Right ventricle myocardium superior (tissue), 1 donor: ENCODE measurements around the gene HS6ST1. TPM values are rescaled to one million over a fixed set of nuclear protein-coding genes. Genes with fewer than 3 reads are reported as not detected.
A peak's percentile ranks its signal among the peaks of the same experiment; 100 is the strongest.

Source experiments
- ATAC-seq: fragments of 200-7000 bp; cut with Tn5 transposase; one replicate; pipeline ENCODE4 v1.9.1; 2020; ENCODE audit warnings: mild to moderate bottlenecking; ENCODE audit not compliant: poor library complexity
- DNase-seq: peaks from one replicate; pipeline ENCODE4 v3.0.0-alpha.2; 2020
- intact Hi-C: fragments of 100-400 bp; cut with DNase I; formaldehyde crosslinking; loops from one replicate; pipeline ENCODE4 v1.11.2; 2022
- total RNA-seq: library from RNA; stranded (reverse); fragmentation: NEBNext Ultra II Directional; extraction: Animal tissue kit (Norgen Biotek cat#: 25700); gene quantifications from one replicate; pipeline ENCODE4 v1.2.1, GENCODE V29; 2021
- donor health status: DM: no; HTN: yes; CAD: no; lungs with severe emphysema.

HS6ST1 gene
- total RNA-seq, 1 donor from 2014 or later, result 35.1 TPM

DNA sequence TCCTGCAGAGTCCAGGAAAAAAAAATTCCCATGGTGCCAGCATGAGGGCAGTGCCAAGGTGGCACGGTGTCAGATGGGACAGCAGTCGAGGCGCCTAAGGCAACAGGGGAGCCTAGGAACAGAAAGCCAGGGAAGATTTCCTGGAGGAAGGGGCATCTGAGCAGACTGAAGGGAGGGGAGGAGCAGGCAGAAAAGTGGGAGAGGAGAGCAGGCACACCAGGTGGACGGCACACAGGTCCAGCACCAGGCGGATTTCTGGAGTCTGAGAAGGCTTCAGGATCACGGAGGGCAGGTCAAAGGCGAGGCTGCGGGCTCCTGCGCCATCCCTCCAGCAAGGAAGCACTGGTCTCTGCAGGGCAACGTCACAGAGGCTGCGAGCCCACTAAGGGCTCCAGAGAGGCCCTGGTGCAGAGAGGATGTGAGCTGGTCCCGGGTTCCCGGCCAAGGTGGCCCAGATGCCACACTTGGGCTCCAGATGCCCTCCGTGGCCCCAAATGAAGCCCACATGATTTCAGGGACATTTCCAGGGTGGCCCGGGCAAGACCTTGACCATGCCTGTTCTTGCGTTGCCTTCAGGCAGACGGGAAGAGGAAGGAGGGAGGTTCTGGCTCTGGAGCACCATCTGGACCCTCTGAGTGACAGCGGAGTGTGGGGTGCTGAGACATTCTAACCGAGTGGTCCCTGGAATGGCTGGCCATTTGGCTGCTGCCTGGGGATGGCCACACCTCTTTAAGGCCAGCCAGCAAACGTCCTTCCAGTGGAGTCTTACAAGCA is 4.1 kb downstream of the HS6ST1 start:
- no peak for ATAC-seq
- DNase-seq, result peak; percentile 60
- intact Hi-C loops, result loop anchor here (10.0 kb wide), 1 partner anchor 80 kb away; no protein-coding TSS in a partner anchor

DNA sequence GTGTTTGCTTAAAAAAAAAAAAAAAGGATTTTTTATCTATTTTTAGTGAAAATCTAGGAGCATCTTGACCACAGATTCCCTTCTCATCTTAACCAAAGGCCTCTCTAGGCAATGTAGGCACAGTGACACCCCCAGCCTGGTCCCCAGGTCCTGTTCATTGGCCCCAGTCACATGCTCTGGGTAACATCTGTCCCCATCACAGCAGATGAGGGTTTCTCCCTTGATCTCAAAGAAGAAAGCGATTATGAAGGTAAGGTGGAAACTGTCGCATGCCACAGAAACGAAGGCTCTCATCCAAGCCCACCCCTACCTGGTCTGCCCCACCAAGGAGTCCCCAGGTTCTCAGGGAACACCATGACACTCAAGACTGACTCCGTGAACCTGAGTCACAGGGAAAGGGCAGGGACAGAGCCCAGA is 4.7 kb downstream of the HS6ST1 start:
- intact Hi-C loops, result loop anchor here (10.0 kb wide), 1 partner anchor 79 kb away; no protein-coding TSS in a partner anchor

DNA sequence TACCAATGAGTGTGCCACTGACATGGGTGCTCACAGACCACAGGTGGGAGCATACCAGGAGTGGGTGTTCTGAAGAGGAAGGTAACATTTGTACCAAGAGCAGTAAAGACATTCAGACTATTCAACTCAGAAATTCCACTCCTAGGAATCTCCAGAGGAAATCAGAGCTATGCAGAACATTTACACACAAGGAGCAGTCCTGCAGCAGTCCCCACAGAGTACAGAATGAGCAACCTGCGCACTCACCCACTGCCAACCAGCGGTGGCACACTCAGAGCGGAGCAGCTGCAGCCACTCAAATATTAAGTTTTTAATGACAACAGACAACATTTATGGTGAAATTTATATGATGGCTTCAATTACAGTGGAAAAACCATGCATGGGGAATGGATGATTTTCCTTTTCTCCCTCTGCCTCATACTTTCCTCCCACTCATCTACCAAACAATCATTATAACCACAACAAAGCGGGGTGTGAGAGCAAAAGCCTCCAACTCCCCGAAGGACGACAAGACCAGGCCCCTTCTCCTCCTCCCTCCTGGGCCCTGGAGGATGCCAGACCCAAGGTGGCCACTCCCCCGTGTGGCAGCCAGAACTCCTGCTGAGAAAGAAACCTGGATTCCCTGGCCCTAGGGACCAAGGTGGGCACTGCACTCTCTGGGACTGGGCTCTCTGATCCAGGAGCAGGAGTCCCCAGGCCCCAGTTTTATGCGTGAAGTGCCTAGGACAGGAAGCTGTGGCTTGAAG is 5.4 kb downstream of the HS6ST1 start:
- no peak for ATAC-seq
- intact Hi-C loops, result loop anchor here (10.0 kb wide), 1 partner anchor 78 kb away; no protein-coding TSS in a partner anchor

More for the DNA sequence above, 4.7 kb downstream of the HS6ST1 start:
- DNase-seq, result no peak
- no peak for ATAC-seq

DNA sequence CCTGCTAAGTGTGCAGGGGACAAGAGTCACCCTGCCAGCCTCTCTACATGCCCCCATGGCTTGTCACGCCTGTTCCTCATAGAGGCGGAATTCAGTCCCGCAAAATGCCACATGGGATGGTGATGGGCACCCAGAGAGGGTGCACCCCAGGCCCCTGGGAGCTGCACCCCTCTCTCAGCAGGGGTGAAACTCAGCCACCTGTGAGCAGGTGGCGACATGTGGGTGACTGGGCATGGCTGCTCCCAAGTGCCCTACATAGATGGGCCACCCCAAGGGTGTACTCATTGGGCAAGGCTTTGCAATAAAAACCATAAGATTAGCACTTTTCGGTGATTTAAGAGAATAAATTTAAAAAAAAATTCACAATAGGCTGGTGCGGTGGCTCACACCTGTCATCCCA is 6.3 kb downstream of the HS6ST1 start:
- intact Hi-C loops, result loop anchor here (10.0 kb wide), 1 partner anchor 78 kb away; no protein-coding TSS in a partner anchor

More for the DNA sequence above, 5.4 kb downstream of the HS6ST1 start:
- DNase-seq, result no peak

DNA sequence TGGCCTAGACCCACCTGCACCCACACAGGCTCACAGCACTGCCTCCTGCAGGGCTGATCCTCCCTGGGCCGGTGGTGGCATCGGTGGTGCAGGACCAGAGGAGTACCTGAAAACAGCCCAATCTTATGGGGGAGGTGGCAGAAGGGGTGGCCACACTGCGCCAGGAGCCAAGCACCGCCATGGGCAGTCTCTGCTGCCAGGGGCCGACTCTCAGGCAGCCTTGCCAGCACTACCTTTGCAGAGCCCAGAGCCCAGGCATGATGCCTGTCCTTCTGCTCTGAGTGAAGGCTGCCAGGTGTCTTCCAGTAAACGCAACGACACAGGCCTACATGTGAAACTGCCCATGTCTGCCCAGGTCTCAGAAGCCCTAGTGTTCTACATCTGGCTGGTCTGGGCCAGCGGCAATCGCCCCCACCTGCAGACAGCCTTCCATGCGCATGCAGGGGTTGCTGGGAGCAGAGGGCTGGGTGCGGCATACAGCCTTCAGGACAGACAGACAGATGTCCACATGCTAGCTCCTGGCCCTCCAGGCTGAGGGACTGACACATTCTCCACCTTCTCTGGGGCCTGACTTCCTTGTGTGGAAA is 6.8 kb downstream of the HS6ST1 start:
- ATAC-seq (no peak), DNase-seq (peak; percentile 39)
- intact Hi-C loops, result loop anchor here (10.0 kb wide), 1 partner anchor 77 kb away; no protein-coding TSS in a partner anchor

More for the DNA sequence above, 6.3 kb downstream of the HS6ST1 start:
- ATAC-seq (no peak), DNase-seq (no peak)

- ATAC-seq (no peak), DNase-seq (no peak)
- intact Hi-C loops, result loop anchor here (10.0 kb wide), 1 partner anchor 76 kb away; no protein-coding TSS in a partner anchor
Measured at GRCh38 chr2:128311216-128311754, 7.4 kb downstream of the HS6ST1 start.

- ATAC-seq (no peak), DNase-seq (no peak)
- intact Hi-C loops, result loop anchor here (10.0 kb wide), 1 partner anchor 76 kb away; no protein-coding TSS in a partner anchor
Measured at GRCh38 chr2:128310761-128311160, 7.9 kb downstream of the HS6ST1 start.

DNA sequence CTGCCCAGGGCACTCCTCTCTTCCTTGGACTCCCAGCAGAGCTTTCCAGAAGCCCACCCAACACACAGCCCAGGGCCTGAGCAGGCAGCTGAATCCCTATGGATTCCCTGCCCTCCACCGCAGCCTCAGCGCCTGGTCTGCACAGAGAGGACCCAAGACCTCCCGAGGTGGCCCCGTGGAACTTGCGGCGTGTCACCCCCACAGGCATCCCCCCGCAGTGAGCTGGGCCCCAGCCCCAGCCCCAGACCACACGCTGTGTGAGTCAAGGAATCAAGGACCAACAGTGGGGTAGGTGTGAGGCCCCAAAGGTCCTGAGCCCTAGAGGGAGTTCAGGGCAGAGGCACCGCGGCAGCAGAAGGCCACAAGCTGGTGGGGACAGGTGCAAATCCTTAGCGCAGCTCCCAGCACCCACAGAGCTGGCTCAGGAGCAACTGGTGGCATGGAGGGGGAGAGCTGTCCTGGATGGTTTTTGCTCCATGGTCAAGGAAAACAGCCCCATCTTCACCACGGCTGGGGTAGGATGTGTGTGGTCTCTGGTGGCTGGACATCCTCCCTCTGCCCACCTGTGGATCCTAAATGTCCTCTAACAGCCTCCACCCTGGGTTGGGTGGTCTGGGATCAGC is 8.5 kb downstream of the HS6ST1 start:
- DNase-seq (no peak), ATAC-seq (no peak)
- intact Hi-C loops, result loop anchor here (10.0 kb wide), 1 partner anchor 75 kb away; no protein-coding TSS in a partner anchor

DNA sequence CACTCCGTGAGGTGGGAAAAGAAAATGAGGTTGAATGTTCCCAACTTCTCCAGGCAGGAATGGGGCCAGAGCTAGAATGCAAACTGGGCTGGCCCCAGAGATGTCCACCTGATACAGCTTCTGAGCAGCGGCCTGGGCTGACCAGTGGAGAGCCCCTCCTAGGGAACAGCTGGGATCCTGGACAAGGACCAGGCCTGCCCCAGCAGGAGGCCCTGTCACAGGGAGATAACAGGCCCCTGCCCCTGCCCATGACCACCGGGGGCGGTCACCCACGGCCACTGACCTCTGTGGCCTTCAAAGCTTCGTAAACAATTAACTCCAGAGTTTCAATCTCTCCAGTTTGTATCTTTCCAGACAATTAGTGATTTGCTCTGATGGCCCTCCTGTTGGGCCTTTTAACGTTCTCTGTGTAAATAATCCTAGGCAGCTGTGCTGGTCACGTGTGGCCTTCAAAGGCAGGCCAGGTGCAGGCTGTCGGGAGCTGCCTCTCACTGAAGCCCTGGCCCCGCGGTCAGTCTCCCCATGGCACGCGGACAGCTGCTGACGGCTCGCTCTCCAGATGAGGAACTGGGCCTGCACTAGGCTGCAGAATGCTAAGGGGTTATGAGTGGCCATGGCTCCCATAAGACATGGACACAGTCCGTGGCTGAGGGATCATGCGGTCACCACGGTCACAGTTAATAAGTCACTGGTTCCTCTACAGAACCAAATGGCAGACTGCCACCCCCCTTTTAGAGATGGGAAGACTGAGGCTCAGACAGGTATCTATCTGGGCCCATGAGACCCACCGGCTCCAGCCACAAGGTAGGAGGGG is 9.2 kb downstream of the HS6ST1 start:
- ATAC-seq (peak; percentile 28), DNase-seq (peak; percentile 72)
- intact Hi-C loops, result loop anchor here (10.0 kb wide), 2 partner anchors 75 to 135 kb away; no protein-coding TSS in a partner anchor

DNA sequence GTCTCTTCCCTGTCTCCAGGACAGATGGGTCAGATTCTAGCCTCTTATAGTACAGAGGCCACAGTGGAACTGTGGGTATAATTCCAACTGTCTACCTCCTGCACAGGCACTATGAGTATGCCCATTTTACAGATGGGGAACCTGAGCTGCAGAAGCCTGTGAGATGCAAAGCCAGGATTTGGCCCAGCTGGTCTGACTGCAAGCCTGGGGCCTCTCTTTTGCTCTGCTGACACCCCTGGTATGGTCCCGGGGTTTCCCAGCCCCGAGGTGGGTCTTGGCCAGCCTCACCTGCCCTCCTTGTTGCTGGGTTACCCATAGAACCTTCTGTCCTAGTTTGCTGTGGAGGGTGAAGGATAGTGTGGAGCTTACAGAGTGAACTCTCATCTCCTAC is 9.8 kb downstream of the HS6ST1 start:
- no peak for DNase-seq
- intact Hi-C loops, result loop anchor here (10.0 kb wide), 1 partner anchor 134 kb away; no protein-coding TSS in a partner anchor
- no peak for ATAC-seq

DNA sequence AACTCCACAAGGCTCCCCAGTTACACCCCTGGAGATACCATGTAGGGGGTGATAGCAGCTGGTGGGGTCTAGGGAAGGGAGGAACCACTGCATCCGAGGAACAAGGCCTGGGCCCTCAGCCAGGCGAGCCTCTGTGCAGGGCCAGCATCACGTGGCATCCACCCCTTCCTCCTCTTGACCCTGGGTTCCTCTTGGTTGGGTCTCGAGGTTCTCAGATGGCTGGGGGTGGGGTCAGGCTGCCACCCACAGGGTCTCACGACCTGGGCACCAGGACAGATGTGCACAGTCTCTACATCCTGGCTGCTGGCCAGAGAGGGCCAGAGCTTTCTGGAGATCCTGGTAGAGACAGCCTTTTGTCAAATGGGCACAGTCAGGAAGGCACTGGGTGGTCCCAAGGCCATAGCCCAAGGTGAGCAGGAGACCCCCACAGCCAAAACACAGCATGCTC is 10.4 kb downstream of the HS6ST1 start:
- intact Hi-C loops, result loop anchor here (10.0 kb wide), 1 partner anchor 134 kb away; no protein-coding TSS in a partner anchor
- ATAC-seq (peak; percentile 10), DNase-seq (peak; percentile 76)

GRCh38 chr2:128307595-128307994 is 11.1 kb downstream of the HS6ST1 start:
- intact Hi-C loops, result loop anchor here (10.0 kb wide), 1 partner anchor 133 kb away; no protein-coding TSS in a partner anchor
- DNase-seq, result no peak
- no peak for ATAC-seq

DNA sequence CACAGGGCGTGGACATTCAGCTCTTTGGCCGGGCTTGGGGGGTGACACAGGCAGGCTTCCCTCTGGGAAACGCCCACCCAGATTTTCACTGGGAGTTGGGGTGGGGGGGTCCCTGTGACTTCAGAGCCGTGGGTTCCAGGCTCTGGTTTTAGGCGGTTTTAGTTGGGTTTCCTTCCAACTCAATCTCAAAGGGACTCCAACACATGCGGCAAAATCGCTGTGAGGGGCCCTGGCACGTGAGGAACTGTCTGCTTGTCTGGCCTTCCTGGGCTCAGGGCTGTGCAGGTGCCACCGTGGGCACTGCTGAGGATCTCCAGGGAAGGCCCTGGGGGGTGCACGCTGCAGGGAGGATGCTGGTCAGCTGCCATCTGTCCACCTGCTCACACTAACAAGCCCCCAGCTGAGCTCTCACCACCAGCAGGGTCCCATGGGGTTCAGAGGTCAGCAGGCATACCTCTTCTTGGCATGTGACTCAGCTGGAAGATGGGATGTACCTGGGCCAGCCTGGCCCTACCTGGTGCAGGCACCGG is 11.7 kb downstream of the HS6ST1 start:
- DNase-seq (peak; percentile 38), ATAC-seq (no peak)
- intact Hi-C loops, result loop anchor here (10.0 kb wide), 1 partner anchor 132 kb away; no protein-coding TSS in a partner anchor

DNA sequence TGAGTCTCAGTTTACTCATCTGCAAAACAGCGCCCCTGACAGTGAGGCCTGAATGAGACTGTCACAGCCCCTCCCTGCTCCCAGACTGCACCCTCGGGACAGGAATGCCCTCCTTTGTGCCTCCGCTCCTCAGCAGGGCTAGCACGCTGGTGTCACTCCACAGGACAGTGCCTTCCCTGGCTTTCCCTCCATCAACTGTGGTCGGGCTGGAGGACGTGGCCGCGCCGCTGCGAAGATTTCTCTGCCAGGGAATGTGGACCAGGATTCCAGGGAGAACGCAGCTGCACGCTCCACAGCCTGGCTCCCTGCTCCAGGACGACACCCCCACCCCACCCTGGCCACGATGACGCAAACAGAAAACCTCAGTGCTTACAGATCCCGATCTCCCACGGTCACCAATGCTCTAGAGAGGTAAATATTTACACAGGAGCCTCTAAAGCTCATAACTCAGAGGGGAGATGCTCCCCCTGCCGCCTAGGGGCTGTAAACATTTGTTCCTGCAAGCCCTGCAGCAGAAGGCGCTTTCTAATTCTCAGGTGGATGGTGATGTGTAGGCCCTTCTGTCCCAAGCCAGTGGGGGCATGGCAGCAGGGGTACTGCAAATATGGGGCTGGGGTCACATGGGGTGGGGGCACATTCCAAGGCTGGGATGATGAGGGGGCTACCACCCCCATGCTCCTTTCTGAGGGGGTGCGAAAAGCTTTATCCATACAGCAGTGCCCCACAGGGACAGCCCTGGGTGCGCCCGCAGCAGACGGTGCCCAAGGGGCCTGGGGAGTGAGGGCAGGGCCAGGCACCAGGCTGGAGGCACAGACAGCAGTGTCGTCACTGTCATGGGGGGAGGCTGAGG is 12.4 kb downstream of the HS6ST1 start:
- intact Hi-C loops, result loop anchor here (10.0 kb wide), 1 partner anchor 132 kb away; no protein-coding TSS in a partner anchor
- DNase-seq, result peak; percentile 75
- peak; percentile 25 for ATAC-seq

GRCh38 chr2:128305555-128306080 is 13.1 kb downstream of the HS6ST1 start:
- intact Hi-C loops, result loop anchor here (10.0 kb wide), 1 partner anchor 131 kb away; no protein-coding TSS in a partner anchor
- ATAC-seq (peak; percentile 2), DNase-seq (peak; percentile 47)
